ENCODE results near the gene CAPN8.

The CAPN8 gene

DNA sequence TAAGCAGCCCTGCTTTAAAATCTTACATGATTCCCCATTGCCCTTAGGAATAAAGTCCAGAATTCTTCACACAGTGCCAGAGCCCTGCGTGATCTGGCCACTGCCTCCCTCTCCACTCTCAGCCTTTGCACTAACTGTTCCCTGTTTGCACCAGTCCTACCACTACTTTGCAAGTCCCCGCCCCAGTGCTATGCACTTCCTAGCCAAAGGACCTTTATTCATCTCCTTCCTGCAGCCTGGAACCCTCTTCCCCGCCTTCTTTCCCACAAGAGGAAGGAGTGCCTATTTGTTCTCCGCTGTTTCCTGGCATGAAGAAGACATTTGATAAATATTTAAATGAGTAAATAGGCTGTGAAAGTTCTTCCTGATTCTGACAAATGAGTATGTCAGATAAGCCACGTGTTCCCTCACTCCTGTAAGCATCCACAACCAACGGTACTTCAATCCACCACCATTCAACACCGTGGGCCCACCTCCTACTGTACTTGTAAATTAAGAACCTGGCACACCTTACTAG lies 23.9 kb downstream of the CAPN8 start:
- DNase-seq (ENCODE audit: extremely low read depth, low read depth), result no peak
- TF ChIP-seq, protein P1, sequence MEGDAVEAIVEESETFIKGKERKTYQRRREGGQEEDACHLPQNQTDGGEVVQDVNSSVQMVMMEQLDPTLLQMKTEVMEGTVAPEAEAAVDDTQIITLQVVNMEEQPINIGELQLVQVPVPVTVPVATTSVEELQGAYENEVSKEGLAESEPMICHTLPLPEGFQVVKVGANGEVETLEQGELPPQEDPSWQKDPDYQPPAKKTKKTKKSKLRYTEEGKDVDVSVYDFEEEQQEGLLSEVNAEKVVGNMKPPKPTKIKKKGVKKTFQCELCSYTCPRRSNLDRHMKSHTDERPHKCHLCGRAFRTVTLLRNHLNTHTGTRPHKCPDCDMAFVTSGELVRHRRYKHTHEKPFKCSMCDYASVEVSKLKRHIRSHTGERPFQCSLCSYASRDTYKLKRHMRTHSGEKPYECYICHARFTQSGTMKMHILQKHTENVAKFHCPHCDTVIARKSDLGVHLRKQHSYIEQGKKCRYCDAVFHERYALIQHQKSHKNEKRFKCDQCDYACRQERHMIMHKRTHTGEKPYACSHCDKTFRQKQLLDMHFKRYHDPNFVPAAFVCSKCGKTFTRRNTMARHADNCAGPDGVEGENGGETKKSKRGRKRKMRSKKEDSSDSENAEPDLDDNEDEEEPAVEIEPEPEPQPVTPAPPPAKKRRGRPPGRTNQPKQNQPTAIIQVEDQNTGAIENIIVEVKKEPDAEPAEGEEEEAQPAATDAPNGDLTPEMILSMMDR (IDR thresholded peaks at IDR 0.05; ENCODE audit: low read depth, low read length), result no peak

- TF ChIP-seq, protein P1 (IDR thresholded peaks at IDR 0.05; ENCODE audit: low read depth, low read length), result no peak
Measured at GRCh38 chr1:223639331-223639749, 26.2 kb downstream of the CAPN8 start.

DNA sequence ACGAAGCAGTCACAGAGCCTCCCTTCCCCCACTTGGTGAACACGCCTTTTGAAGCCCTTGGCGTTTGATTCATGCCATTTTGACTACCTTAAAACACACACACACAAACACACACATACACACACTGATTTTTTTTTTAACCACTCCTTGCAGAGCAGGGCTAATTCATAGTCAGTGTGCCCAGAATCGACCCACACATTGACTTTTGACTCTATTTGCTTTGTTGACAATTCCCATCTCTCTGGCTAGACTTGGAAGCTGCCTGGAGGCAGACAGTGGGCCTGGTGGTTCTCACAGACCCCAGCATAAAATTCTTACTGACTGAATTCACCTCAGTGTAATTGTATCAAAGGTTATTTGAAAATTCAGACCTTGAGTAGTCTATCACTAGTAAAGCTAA lies 30.3 kb downstream of the CAPN8 start:
- TF ChIP-seq, protein P1 (IDR thresholded peaks at IDR 0.05; ENCODE audit: low read depth, low read length), result no peak
- no peak for DNase-seq (ENCODE audit: extremely low read depth, low read depth)

More at GRCh38 chr1:223639331-223639749, 26.2 kb downstream of the CAPN8 start:
- no peak for DNase-seq (ENCODE audit: extremely low read depth, low read depth)

DNA sequence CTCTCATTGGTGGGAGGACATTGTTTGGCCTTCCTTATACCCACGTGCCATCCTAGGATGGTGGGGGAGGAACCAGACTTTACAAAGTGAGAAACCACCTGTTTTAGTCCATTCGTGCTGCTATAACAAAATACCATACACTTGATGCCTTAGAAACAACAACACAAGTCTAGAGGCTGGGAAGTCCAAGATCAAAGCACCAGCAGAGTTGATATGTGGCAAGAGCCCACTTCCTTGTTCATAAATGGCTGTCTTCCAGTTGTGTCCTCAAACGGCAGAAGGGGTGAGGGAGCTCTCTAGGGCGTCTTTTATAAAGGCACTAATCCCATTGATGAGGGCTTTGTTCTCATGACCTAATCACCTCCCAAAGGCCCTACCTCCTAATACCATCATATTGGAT lies 31.1 kb downstream of the CAPN8 start:
- TF ChIP-seq, protein P1 (IDR thresholded peaks at IDR 0.05; ENCODE audit: low read depth, low read length), result no peak
- DNase-seq (ENCODE audit: extremely low read depth, low read depth), result no peak

DNA sequence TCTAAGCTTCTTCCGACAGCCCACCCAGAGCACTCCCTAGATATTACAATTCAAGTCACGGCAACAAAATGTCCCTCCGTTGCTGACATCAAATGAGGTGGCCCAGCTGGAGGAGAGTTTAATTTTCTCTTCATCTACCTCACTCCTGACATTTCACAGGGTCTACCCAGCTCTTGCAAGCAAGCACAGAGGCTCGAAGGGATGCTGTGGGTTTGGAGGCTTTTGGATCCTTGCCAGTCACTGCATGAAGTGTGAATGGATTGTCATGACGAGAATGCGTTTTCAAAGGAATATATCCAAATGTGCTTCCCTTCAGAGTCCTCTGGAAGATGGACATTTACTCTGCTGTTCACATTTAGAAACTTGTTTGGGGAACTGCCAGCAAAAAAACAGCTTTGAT lies 33.5 kb downstream of the CAPN8 start:
- DNase-seq (ENCODE audit: extremely low read depth, low read depth), result no peak
- TF ChIP-seq, protein P1 (IDR thresholded peaks at IDR 0.05; ENCODE audit: low read depth, low read length), result no peak

GRCh38 chr1:223631473-223631872 lies 34.0 kb downstream of the CAPN8 start:
- TF ChIP-seq, protein P1 (IDR thresholded peaks at IDR 0.05; ENCODE audit: low read depth, low read length), result no peak
- DNase-seq (ENCODE audit: extremely low read depth, low read depth), result no peak

DNA sequence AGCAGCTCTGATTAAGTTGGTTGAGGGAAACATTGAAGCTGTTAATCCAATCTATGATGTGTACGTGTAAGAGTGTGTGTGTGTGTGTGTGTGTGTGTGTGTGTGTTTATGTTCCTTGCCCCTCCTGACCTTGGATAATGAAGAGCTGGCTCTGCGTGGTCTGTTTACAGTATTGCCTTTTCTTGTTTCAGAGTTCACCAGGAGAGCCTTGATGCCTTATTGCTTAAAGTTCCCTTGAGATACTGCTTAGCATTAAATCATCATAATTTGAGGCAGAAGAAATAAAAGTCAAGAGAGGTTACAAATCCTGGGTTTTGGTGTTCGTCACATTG lies 36.4 kb downstream of the CAPN8 start:
- TF ChIP-seq, protein P1 (IDR thresholded peaks at IDR 0.05; ENCODE audit: low read depth, low read length), result no peak

More for the DNA sequence above, 36.4 kb downstream of the CAPN8 start:
- DNase-seq (ENCODE audit: extremely low read depth, low read depth), result no peak
